UCSD-AML1 (cell line): ENCODE measurements around the gene HMG20B.

ENCODE experiments used
- DNase-seq: peaks from one replicate; lab custom pipeline; 2025; ENCODE audit not compliant: unreplicated experiment; lab: John Stamatoyannopoulos, UW

HMG20B gene

DNA sequence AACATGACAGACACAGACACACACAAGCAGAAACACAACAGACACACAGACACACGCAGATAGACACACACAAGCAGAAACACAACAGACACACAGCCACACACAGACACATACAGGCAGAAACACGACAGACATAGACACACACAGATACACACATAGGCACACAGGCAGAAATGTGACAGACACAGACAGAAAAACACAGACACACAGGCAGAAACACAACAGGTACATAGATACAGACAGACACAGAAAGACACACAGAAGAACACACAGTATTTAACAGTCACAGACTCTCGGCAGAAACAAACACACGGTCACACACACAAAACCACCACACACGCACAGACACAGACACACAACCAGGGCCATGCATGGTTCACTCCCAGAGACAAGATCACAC is 33.0 kb downstream of the HMG20B start:
- DNase-seq, result no peak

- peak; percentile 45 for DNase-seq
Measured at GRCh38 chr19:3606174-3606689, 33.5 kb downstream of the HMG20B start.

DNA sequence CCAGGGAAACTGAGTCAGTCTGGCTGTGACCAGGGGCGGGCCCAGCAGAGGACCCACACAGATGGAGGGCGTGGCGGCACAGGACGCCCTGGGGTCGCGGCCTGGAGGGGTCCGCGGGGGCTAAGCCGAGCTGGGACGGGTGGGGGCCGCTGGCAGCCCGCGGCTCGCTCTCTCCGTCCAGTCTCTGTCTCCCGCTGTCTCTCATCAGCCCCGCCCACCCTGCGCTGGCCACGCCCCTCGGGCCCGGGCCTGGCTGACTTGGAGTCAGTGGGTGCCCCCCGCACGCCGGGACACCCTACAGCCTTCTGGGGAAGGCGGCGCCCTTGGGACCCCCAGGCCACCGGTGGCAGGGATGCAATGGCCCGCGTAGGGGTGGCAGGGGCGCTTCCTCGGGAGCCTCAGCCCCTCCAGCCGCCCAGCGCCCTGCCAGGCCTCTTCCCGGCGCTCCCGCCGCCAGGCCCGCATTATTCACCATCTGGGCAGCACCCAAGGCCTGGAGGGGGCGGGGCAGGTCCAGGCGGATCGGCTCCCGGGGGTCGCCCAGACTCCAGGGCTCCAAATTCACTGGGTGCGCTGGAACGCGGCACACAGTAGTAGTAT is 34.0 kb downstream of the HMG20B start, which contains the start of gene TBXA2R:
TBXA2R (minus strand) TSS at position 186 of the 600 bp plus-strand sequence. CDS start 6,241 bp downstream, outside the sequence.
- DNase-seq, result peak; percentile 86

- DNase-seq, result peak; percentile 84
Measured at GRCh38 chr19:3607303-3608078, 34.7 kb downstream of the HMG20B start.

DNA sequence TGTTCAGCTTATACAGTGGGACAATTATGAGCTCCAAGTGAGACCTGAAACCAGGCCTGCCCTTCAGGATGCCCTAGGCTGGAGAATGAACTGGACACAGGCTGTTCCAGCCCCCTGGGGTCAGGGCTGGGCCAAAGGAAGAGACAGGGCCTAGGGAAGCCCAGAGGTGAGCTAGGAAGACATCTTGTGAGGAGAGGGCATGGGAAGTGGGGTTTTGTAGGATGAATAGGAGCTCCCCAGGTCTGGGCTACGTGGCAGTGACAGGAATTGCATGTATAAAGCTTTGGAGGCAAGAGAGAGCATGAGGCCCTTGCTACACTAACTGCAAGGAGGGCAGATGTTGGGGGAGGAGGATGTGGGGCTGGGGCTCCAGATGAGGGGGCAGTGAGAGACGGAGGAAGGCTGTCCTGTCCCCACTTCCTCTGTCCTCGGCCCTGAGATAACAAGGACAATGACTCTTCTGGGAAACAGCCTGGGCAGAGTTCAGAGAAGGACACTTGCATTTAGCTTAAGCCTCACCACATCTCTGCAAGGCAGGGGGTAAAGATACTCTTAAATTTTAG is 35.4 kb downstream of the HMG20B start:
- peak; percentile 77 for DNase-seq

- DNase-seq, result peak; percentile 92
Measured at GRCh38 chr19:3608750-3609322, 36.1 kb downstream of the HMG20B start.

GRCh38 chr19:3609779-3610719 is 37.3 kb downstream of the HMG20B start:
- no peak for DNase-seq

GRCh38 chr19:3610745-3611717 is 38.3 kb downstream of the HMG20B start:
- DNase-seq, result no peak

DNA sequence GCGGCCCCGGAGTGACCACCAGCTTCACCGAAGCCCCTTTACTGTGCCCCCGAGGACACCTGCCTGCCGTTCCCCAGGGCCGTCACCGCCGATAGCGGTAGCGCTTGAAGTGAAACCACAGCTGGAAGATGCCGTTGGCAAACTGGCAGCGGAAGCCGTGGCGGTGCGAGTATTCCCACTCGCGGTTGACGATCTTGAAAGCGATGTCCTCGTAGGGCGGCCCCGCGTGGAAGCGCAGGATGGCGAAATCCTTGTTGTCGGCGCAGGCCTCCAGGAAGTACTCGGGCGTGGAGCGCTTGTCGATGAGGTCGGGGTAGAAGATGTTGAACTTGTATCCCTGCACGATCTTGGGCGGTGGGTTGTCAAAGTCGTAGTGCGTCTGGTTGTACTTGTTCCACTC is 39.1 kb downstream of the HMG20B start:
- no peak for DNase-seq

DNA sequence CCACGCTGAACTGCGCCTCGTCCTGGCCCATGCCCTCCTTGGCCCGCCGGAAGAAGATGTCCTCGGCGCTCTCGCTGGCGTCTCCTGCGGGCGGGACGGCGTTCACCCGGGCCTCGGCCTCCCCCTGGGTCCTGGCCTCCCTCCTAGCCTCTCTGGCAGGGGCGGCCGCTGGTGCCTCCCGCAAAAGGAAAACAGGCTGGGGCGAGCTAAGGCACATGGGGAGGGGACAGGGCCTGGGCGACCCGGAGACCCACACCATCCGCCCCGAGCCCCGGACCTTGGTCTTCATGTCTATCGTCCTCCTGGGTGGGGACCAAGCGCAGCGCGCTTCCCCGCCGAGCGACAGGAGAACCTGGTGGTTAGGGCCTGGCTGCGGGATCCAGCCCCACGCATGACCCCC is 39.6 kb downstream of the HMG20B start:
- no peak for DNase-seq

DNA sequence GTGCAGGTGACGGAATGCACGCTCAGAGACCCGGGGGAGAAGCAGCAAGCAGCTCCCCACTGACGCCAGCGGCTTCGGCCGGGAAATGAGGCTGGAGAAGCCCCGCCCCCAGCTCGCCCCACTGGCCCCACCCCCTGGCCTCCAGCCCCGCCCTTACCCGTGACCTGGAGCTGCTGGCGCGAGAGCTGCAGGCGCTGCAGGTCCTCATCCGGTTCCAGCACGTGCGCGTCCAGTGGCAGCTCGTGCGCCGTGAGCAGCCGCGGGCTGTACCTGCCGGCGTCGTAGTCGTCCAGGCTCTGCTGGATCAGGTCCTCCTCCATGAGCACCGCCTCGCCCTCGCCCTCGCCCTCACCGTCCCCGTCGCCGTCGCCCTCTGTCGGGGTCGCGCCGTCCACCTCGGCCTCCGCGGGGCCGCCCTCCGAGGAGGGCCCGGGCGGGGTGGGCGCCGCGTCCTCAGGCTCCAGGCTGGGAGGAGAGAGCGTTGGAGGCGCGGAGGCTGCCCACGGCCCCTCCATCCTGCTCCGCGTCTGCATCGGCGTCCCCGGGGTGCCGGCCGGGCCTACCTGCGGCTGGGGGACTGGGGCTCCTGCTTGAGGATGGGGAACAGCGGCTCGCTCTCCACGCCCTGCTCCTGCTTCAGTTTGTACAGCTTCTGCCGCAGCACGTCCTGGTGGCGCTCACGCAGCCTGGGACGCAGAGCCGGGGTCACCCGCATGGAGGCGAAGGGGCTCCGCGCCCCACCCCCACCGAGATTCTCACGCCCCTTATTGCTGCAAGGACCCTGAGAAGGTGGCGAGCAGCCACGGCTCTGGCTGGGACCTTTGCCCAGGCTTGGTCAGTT is 40.4 kb downstream of the HMG20B start:
- DNase-seq, result no peak

- DNase-seq, result no peak
Measured at GRCh38 chr19:3613818-3614661, 41.3 kb downstream of the HMG20B start.

GRCh38 chr19:3614858-3615505 is 42.2 kb downstream of the HMG20B start:
- no peak for DNase-seq

- DNase-seq, result no peak
Measured at GRCh38 chr19:3615524-3616135, 42.9 kb downstream of the HMG20B start.

DNA sequence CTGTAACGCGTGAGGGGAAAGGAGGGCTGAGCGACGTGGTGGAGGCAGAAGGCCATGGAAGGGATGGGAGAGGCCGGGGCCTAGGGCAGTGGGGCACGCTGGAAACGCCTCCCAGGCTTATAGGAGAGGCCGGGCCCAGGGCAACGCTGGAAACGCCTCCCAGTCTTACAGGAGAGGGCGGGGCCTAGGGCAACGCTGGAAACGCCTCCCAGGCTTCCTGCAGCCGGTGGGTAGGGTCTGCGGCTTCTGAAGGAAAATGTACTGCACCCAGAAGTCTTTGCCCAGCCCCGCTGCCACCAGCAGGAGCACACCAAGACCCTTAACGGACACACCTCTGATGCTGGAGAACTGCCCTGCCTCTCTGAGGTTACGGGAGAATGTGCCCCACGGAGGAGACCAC is 44.7 kb downstream of the HMG20B start:
- DNase-seq, result peak; percentile 90

- peak; percentile 65 for DNase-seq
Measured at GRCh38 chr19:3618144-3618810, 45.5 kb downstream of the HMG20B start.
